Fibroblast of mammary gland (primary cell): Measurements from ENCODE around the gene LRRIQ3.

Experiments
- DNase-seq: peaks from one replicate; pipeline ENCODE4 v3.0.0-alpha.2; 2010; ENCODE audit warnings: low read depth
- H3K4me3 ChIP-seq: 2 replicates; pipeline ENCODE4 v1.5.1; 2011; ENCODE audit warnings: low read depth, mild to moderate bottlenecking, low read length, moderate library complexity; ENCODE audit not compliant: control insufficient read depth
- CTCF ChIP-seq: conservative IDR thresholded peaks from 2 replicates; pipeline ENCODE4 v1.5.1; 2011; ENCODE audit warnings: low read depth, low read length, inconsistent platforms; ENCODE audit not compliant: control insufficient read depth, insufficient read depth

The LRRIQ3 gene

GRCh38 chr1:74005533-74005932 lies 192.4 kb downstream of the LRRIQ3 start:
- H3K4me3 ChIP-seq, result no peak overlapping the region
- TF ChIP-seq CTCF, result no peak
- no peak for DNase-seq

- H3K4me3 ChIP-seq, result no peak overlapping the region
- DNase-seq, result no peak
- no peak for TF ChIP-seq CTCF
Observed at GRCh38 chr1:74003806-74004205, 194.2 kb downstream of the LRRIQ3 start.

- DNase-seq, result peak; percentile 51
- peak; percentile 49 for TF ChIP-seq CTCF
- H3K4me3 ChIP-seq, result no peak overlapping the region
Observed at GRCh38 chr1:73998348-73998959, 199.5 kb downstream of the LRRIQ3 start.

GRCh38 chr1:73980324-73981040 lies 217.5 kb downstream of the LRRIQ3 start:
- DNase-seq, result no peak
- no peak for TF ChIP-seq CTCF
- H3K4me3 ChIP-seq, result no peak overlapping the region

- H3K4me3 ChIP-seq, result no peak overlapping the region
- no peak for DNase-seq
- TF ChIP-seq CTCF, result no peak
Observed at GRCh38 chr1:73979684-73980083, 218.3 kb downstream of the LRRIQ3 start.

GRCh38 chr1:73978964-73979363 lies 219.0 kb downstream of the LRRIQ3 start:
- no peak for DNase-seq
- no peak for TF ChIP-seq CTCF
- no peak overlapping the region for H3K4me3 ChIP-seq
